ENCODE measurements around the gene GABRD.

GRCh38 chr1:2020310-2020655 lies 1.1 kb downstream of the GABRD start:
- TF ChIP-seq CTCF (conservative IDR thresholded peaks at IDR 0.05; ENCODE audit: low read depth in 2 of 2) (no peak), EZH2phosphoT487 (IDR thresholded peaks at IDR 0.05; ENCODE audit: unreplicated experiment) (no peak), EZH2 (IDR thresholded peaks at IDR 0.05; ENCODE audit: low read depth, unreplicated experiment) (no peak), REST (IDR thresholded peaks at IDR 0.05; ENCODE audit: unreplicated experiment) (no peak), POLR2AphosphoS5 (IDR thresholded peaks at IDR 0.05; ENCODE audit: low read depth) (no peak), STAT1 (IDR thresholded peaks at IDR 0.05; ENCODE audit: unreplicated experiment) (no peak), JUNB (IDR thresholded peaks at IDR 0.05; ENCODE audit: unreplicated experiment) (no peak)
